ENCODE results near the gene CFAP45. TPM values are rescaled to one million over a fixed set of nuclear protein-coding genes. Genes with fewer than 3 reads are reported as not detected.

The CFAP45 gene
- total RNA-seq, 3 donors from 2014 or later (not counting 1 experiment from before 2014, with no cell fraction given), result 1.3 to 5.0 (median 1.6) TPM

DNA sequence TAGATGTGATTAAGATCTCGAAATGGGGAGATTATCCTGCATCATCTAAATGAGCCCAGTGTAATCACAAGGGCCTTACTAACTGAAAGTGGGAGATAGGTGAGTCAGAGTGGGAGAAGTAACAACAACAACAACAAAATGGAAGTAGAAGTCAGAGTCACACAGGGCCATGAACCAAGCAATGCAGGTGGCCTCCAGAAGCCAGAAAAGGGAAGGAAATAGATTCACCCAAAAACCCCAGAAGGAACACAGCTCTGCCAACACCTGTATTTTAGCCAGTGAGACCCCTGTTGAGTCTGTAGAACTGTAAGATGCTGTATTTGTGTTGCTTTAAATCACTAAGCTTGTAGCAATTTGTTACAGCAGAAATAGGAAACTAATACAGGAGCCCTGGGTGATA is 21.3 kb upstream of the CFAP45 start:
- H3K27me3 Mint-ChIP-seq (ENCODE audit: low read depth in 2 of 2), result peaks cover 0 to 2% of the 10 kb centered on the region in 2 donors
- peaks cover 9% of the 10 kb centered on the region for H3K36me3 Mint-ChIP-seq
- Histone ChIP-seq H3K36me3 (ENCODE audit: control insufficient read depth, insufficient read depth, low read length) (peaks cover 43% of the 10 kb centered on the region), H3K4me1 (ENCODE audit: control insufficient read depth, insufficient read depth, low read length) (peaks cover 60% of the 10 kb centered on the region), H3K9me3 (ENCODE audit: control insufficient read depth, insufficient read depth, low read length) (no peaks in the 10 kb centered on the region), H3K27ac (ENCODE audit: low read length) (peak overlapping the region; percentile 98), H3K27me3 (ENCODE audit: control insufficient read depth, insufficient read depth, low read length) (no peaks in the 10 kb centered on the region), H3K4me3 (ENCODE audit: low read length) (no peak overlapping the region)
- peaks cover 72 to 87% of the 10 kb centered on the region in 2 donors for H3K4me1 Mint-ChIP-seq
- H3K9me3 Mint-ChIP-seq, result no peaks in the 10 kb centered on the region
- H3K27ac Mint-ChIP-seq, result peak overlapping the region; percentile 93 to 98
- H3K4me3 Mint-ChIP-seq, result peak overlapping the region; percentile 94
- ATAC-seq (no peak), DNase-seq (peak in 1 of 2 donors; percentile 53)
- intact Hi-C loops (cut with micrococcal nuclease), result loop anchor here (5.0 kb wide), 1 partner anchor 341 kb away; the partner anchor contains the start of gene DCAF8
- 89% methylated on average over 1 of the region's 1 CpG for WGBS (ENCODE audit: insufficient coverage)
- TF ChIP-seq, protein P1, sequence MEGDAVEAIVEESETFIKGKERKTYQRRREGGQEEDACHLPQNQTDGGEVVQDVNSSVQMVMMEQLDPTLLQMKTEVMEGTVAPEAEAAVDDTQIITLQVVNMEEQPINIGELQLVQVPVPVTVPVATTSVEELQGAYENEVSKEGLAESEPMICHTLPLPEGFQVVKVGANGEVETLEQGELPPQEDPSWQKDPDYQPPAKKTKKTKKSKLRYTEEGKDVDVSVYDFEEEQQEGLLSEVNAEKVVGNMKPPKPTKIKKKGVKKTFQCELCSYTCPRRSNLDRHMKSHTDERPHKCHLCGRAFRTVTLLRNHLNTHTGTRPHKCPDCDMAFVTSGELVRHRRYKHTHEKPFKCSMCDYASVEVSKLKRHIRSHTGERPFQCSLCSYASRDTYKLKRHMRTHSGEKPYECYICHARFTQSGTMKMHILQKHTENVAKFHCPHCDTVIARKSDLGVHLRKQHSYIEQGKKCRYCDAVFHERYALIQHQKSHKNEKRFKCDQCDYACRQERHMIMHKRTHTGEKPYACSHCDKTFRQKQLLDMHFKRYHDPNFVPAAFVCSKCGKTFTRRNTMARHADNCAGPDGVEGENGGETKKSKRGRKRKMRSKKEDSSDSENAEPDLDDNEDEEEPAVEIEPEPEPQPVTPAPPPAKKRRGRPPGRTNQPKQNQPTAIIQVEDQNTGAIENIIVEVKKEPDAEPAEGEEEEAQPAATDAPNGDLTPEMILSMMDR (IDR thresholded peaks at IDR 0.05), result no peak

- Histone ChIP-seq H3K9me3 (ENCODE audit: control insufficient read depth, insufficient read depth, low read length) (no peaks in the 10 kb centered on the region), H3K36me3 (ENCODE audit: control insufficient read depth, insufficient read depth, low read length) (peaks cover 45% of the 10 kb centered on the region), H3K27me3 (ENCODE audit: control insufficient read depth, insufficient read depth, low read length) (no peaks in the 10 kb centered on the region), H3K4me3 (ENCODE audit: low read length) (no peak overlapping the region), H3K4me1 (ENCODE audit: control insufficient read depth, insufficient read depth, low read length) (peaks cover 54% of the 10 kb centered on the region), H3K27ac (ENCODE audit: low read length) (peak overlapping the region; percentile 98)
- peaks cover 9% of the 10 kb centered on the region for H3K36me3 Mint-ChIP-seq
- H3K9me3 Mint-ChIP-seq, result no peaks in the 10 kb centered on the region
- peaks cover 66 to 87% of the 10 kb centered on the region in 2 donors for H3K4me1 Mint-ChIP-seq
- peak overlapping the region; percentile 93 to 98 for H3K27ac Mint-ChIP-seq
- DNase-seq, result no peak
- peaks cover 0 to 2% of the 10 kb centered on the region in 2 donors for H3K27me3 Mint-ChIP-seq (ENCODE audit: low read depth in 2 of 2)
- 77% methylated on average over 1 of the region's 1 CpG for WGBS (ENCODE audit: insufficient coverage)
- TF ChIP-seq, protein P1 (IDR thresholded peaks at IDR 0.05), result no peak
- no peak for ATAC-seq
- peak overlapping the region; percentile 94 for H3K4me3 Mint-ChIP-seq
- intact Hi-C loops (cut with micrococcal nuclease), result loop anchor here (5.0 kb wide), 1 partner anchor 342 kb away; the partner anchor contains the start of gene DCAF8
These were observed 20.7 kb upstream of the CFAP45 start for GRCh38 chr1:159920651-159921050.

DNA sequence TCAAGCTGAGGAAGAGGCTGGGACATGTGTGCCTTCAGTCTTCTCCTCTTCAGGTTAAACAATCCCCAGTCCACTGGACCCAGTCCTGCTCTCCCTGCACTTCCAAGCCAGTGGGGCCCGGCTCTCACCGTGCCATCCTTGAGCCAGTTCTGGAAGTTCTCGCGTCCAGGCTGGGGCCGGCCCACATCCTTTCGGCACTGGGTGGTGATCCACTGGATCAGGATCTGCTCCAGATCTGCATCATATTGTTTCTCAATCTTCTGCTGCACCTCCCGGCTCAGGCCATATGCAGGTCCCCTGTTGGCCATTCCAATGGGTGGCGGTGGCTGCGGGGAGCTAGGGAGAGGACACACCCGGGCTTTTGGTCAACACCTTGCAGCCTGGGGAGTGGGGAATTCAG is 20.2 kb upstream of the CFAP45 start:
- Histone ChIP-seq H3K9me3 (ENCODE audit: control insufficient read depth, insufficient read depth, low read length) (no peaks in the 10 kb centered on the region), H3K4me3 (ENCODE audit: low read length) (no peak overlapping the region), H3K4me1 (ENCODE audit: control insufficient read depth, insufficient read depth, low read length) (peaks cover 51% of the 10 kb centered on the region), H3K36me3 (ENCODE audit: control insufficient read depth, insufficient read depth, low read length) (peaks cover 45% of the 10 kb centered on the region), H3K27me3 (ENCODE audit: control insufficient read depth, insufficient read depth, low read length) (no peaks in the 10 kb centered on the region), H3K27ac (ENCODE audit: low read length) (no peak overlapping the region)
- Mint-ChIP-seq H3K4me1 (peaks cover 61 to 82% of the 10 kb centered on the region in 2 donors), H3K4me3 (no peak overlapping the region), H3K36me3 (peaks cover 9% of the 10 kb centered on the region), H3K9me3 (no peaks in the 10 kb centered on the region), H3K27me3 (ENCODE audit: low read depth in 2 of 2) (peaks cover 0 to 2% of the 10 kb centered on the region in 2 donors), H3K27ac (peak overlapping the region; percentile 93 to 98)
- no peak for DNase-seq
- 97% methylated on average over 10 of the region's 10 CpGs for WGBS (ENCODE audit: insufficient coverage)
- TF ChIP-seq, protein P1 (IDR thresholded peaks at IDR 0.05), result no peak
- ATAC-seq, result no peak
- intact Hi-C loops (cut with micrococcal nuclease), result loop anchor here (5.0 kb wide), 1 partner anchor 342 kb away; the partner anchor contains the start of gene DCAF8
